Measurements from ENCODE around the gene FAM118A. TPM values are rescaled to one million over a fixed set of nuclear protein-coding genes. Genes with fewer than 3 reads are reported as not detected.

The FAM118A gene
- total RNA-seq, 1 donor from 2014 or later = 28.2 TPM

- TF ChIP-seq, protein P1, sequence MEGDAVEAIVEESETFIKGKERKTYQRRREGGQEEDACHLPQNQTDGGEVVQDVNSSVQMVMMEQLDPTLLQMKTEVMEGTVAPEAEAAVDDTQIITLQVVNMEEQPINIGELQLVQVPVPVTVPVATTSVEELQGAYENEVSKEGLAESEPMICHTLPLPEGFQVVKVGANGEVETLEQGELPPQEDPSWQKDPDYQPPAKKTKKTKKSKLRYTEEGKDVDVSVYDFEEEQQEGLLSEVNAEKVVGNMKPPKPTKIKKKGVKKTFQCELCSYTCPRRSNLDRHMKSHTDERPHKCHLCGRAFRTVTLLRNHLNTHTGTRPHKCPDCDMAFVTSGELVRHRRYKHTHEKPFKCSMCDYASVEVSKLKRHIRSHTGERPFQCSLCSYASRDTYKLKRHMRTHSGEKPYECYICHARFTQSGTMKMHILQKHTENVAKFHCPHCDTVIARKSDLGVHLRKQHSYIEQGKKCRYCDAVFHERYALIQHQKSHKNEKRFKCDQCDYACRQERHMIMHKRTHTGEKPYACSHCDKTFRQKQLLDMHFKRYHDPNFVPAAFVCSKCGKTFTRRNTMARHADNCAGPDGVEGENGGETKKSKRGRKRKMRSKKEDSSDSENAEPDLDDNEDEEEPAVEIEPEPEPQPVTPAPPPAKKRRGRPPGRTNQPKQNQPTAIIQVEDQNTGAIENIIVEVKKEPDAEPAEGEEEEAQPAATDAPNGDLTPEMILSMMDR (IDR thresholded peaks at IDR 0.05; ENCODE audit: insufficient read depth, low read length, severe bottlenecking) = no peak
- DNase-seq (ENCODE audit: low read depth) (no peak), FAIRE-seq (no peak)
- H3K4me3 ChIP-seq (ENCODE audit: low read depth, low read length) = no peak overlapping the region
- H3K36me3 ChIP-seq (ENCODE audit: control insufficient read depth, insufficient read depth, low read length) = no peaks in the 10 kb centered on the region
- H3K27me3 ChIP-seq (ENCODE audit: control insufficient read depth, insufficient read depth, low read length) = peaks cover 2% of the 10 kb centered on the region
These were observed 14.2 kb upstream of the FAM118A start for GRCh38 chr22:45295492-45295891.

- DNase-seq (ENCODE audit: low read depth) = no peak
- H3K4me3 ChIP-seq (ENCODE audit: low read depth, low read length) = no peak overlapping the region
- no peak for FAIRE-seq
- H3K27me3 ChIP-seq (ENCODE audit: control insufficient read depth, insufficient read depth, low read length) = peaks cover 2% of the 10 kb centered on the region
- H3K36me3 ChIP-seq (ENCODE audit: control insufficient read depth, insufficient read depth, low read length) = no peaks in the 10 kb centered on the region
- TF ChIP-seq, protein P1 (IDR thresholded peaks at IDR 0.05; ENCODE audit: insufficient read depth, low read length, severe bottlenecking) = no peak
These were observed 13.0 kb upstream of the FAM118A start for GRCh38 chr22:45296628-45297297.

GRCh38 chr22:45298934-45299505 is 10.7 kb upstream of the FAM118A start:
- no peak for FAIRE-seq
- Histone ChIP-seq H3K27me3 (ENCODE audit: control insufficient read depth, insufficient read depth, low read length) (peaks cover 2% of the 10 kb centered on the region), H3K36me3 (ENCODE audit: control insufficient read depth, insufficient read depth, low read length) (no peaks in the 10 kb centered on the region), H3K4me3 (ENCODE audit: low read depth, low read length) (no peak overlapping the region)
- no peak for DNase-seq (ENCODE audit: low read depth)
- TF ChIP-seq, protein P1 (IDR thresholded peaks at IDR 0.05; ENCODE audit: insufficient read depth, low read length, severe bottlenecking) = no peak

- H3K36me3 ChIP-seq (ENCODE audit: control insufficient read depth, insufficient read depth, low read length) = no peaks in the 10 kb centered on the region
- FAIRE-seq (no peak), DNase-seq (ENCODE audit: low read depth) (no peak)
- H3K27me3 ChIP-seq (ENCODE audit: control insufficient read depth, insufficient read depth, low read length) = no peaks in the 10 kb centered on the region
- TF ChIP-seq, protein P1 (IDR thresholded peaks at IDR 0.05; ENCODE audit: insufficient read depth, low read length, severe bottlenecking) = no peak
- no peak overlapping the region for H3K4me3 ChIP-seq (ENCODE audit: low read depth, low read length)
These were observed 7.0 kb upstream of the FAM118A start for GRCh38 chr22:45302751-45303150.

DNA sequence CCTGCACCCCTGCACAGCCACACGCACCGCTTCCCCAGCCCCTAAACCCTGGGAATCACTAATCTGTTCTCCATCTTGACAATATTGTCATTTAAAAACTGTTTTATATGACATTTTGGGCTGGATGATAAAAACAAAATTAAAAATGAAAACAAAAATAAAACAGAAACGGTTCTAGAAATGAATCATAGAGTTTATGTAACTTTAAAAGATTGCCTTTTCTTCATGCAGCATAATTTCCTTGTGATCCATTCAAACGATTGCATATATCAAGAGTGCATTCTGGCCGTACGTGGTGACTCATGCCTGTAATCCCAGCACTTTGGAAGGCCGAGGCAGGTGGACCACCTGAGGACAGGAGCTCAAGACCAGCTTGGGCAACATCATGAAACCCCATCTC is 6.6 kb upstream of the FAM118A start:
- FAIRE-seq (no peak), DNase-seq (ENCODE audit: low read depth) (no peak)
- TF ChIP-seq, protein P1 (IDR thresholded peaks at IDR 0.05; ENCODE audit: insufficient read depth, low read length, severe bottlenecking) = no peak

More for the DNA sequence above, 6.6 kb upstream of the FAM118A start:
- Histone ChIP-seq H3K27me3 (ENCODE audit: control insufficient read depth, insufficient read depth, low read length) (no peaks in the 10 kb centered on the region), H3K4me3 (ENCODE audit: low read depth, low read length) (no peak overlapping the region), H3K36me3 (ENCODE audit: control insufficient read depth, insufficient read depth, low read length) (no peaks in the 10 kb centered on the region)
